ENCODE measurements around the gene LRRC9.

DNA sequence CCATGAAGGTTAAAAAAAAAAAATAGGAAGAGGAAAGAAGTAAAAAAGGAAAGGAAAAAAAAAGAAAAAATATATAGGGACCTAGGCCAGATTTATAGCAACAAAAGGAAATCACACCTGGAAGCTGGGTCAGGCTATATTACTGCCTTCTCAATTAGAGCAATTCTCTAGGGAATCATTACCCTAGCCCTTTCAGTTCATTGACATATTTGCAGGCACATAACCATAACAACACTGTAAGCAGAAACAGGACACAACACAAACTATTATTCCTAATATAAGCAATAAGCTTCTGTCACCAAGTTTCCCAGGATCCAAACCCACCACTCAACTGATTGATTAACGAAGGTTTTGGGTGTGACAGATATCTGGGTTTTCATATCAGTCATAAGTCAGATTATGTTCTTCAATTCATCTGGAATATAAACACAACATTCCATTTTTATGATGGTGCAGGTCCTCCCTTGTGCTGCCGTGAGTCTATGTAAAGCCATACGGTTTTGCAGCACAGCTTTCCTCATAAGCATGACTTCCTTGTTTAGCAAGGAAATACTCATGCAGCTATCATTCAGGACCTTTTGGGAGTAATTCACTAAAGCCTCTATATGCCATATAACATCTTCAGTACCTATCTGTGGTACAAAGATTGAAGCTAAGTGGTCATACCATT lies 176.0 kb downstream of the LRRC9 start:
- TF ChIP-seq POLR2AphosphoS5 (IDR thresholded peaks at IDR 0.05; ENCODE audit: low read depth) (no peak), CREB1 (CRISPR knock-in tag; IDR thresholded peaks at IDR 0.05; ENCODE audit: low read depth) (no peak), EZH2 (IDR thresholded peaks at IDR 0.05; ENCODE audit: low read depth, unreplicated experiment) (no peak), EZH2phosphoT487 (IDR thresholded peaks at IDR 0.05; ENCODE audit: unreplicated experiment) (no peak), STAT1 (IDR thresholded peaks at IDR 0.05; ENCODE audit: unreplicated experiment) (no peak), NANOG (IDR thresholded peaks at IDR 0.05; ENCODE audit: borderline replicate concordance) (no peak), ZNF114 (CRISPR knock-in tag; IDR thresholded peaks at IDR 0.05) (no peak), ZNF331 (CRISPR knock-in tag; IDR thresholded peaks at IDR 0.05; ENCODE audit: low read depth) (no peak), ZNF462 (CRISPR knock-in tag; IDR thresholded peaks at IDR 0.05) (no peak)
- TF ChIP-seq, protein P1, sequence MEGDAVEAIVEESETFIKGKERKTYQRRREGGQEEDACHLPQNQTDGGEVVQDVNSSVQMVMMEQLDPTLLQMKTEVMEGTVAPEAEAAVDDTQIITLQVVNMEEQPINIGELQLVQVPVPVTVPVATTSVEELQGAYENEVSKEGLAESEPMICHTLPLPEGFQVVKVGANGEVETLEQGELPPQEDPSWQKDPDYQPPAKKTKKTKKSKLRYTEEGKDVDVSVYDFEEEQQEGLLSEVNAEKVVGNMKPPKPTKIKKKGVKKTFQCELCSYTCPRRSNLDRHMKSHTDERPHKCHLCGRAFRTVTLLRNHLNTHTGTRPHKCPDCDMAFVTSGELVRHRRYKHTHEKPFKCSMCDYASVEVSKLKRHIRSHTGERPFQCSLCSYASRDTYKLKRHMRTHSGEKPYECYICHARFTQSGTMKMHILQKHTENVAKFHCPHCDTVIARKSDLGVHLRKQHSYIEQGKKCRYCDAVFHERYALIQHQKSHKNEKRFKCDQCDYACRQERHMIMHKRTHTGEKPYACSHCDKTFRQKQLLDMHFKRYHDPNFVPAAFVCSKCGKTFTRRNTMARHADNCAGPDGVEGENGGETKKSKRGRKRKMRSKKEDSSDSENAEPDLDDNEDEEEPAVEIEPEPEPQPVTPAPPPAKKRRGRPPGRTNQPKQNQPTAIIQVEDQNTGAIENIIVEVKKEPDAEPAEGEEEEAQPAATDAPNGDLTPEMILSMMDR (conservative IDR thresholded peaks at IDR 0.05; ENCODE audit: low read depth in 2 of 2) = no peak
- TF ChIP-seq, protein P2, sequence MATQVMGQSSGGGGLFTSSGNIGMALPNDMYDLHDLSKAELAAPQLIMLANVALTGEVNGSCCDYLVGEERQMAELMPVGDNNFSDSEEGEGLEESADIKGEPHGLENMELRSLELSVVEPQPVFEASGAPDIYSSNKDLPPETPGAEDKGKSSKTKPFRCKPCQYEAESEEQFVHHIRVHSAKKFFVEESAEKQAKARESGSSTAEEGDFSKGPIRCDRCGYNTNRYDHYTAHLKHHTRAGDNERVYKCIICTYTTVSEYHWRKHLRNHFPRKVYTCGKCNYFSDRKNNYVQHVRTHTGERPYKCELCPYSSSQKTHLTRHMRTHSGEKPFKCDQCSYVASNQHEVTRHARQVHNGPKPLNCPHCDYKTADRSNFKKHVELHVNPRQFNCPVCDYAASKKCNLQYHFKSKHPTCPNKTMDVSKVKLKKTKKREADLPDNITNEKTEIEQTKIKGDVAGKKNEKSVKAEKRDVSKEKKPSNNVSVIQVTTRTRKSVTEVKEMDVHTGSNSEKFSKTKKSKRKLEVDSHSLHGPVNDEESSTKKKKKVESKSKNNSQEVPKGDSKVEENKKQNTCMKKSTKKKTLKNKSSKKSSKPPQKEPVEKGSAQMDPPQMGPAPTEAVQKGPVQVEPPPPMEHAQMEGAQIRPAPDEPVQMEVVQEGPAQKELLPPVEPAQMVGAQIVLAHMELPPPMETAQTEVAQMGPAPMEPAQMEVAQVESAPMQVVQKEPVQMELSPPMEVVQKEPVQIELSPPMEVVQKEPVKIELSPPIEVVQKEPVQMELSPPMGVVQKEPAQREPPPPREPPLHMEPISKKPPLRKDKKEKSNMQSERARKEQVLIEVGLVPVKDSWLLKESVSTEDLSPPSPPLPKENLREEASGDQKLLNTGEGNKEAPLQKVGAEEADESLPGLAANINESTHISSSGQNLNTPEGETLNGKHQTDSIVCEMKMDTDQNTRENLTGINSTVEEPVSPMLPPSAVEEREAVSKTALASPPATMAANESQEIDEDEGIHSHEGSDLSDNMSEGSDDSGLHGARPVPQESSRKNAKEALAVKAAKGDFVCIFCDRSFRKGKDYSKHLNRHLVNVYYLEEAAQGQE (IDR thresholded peaks at IDR 0.05; ENCODE audit: unreplicated experiment) = no peak
- TF ChIP-seq, protein P3, sequence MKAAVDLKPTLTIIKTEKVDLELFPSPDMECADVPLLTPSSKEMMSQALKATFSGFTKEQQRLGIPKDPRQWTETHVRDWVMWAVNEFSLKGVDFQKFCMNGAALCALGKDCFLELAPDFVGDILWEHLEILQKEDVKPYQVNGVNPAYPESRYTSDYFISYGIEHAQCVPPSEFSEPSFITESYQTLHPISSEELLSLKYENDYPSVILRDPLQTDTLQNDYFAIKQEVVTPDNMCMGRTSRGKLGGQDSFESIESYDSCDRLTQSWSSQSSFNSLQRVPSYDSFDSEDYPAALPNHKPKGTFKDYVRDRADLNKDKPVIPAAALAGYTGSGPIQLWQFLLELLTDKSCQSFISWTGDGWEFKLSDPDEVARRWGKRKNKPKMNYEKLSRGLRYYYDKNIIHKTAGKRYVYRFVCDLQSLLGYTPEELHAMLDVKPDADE (IDR thresholded peaks at IDR 0.05) = no peak
